Peyer's patch (tissue), 4 donors: ENCODE data around the gene HTRA3. TPM values are rescaled to one million over a fixed set of nuclear protein-coding genes. Genes with fewer than 3 reads are reported as not detected.

Experiments
- DNase-seq, 3 donors: peaks; one replicate each; pipeline ENCODE4 v3.0.0-alpha.2; 2017 to 2019
- H3K27ac ChIP-seq, 4 donors: fragments of 200-600 bp; sonication (generic); one replicate each; pipeline ENCODE4 v1.5.1; 2016 to 2019
- H3K27me3 ChIP-seq, 2 donors: fragments of 200-600 bp; sonication (generic); one replicate each; pipeline ENCODE4 v1.5.1; 2019
- H3K36me3 ChIP-seq, 3 donors: fragments of 200-600 bp; sonication (generic); one replicate each; pipeline ENCODE4 v1.5.1; 2016 to 2019
- H3K4me1 ChIP-seq, 4 donors: fragments of 200-600 bp; sonication (generic); one replicate each; pipeline ENCODE4 v1.5.1; 2016 to 2019
- H3K4me3 ChIP-seq, 4 donors: fragments of 200-600 bp; sonication (generic); 1 replicate in 3 of 4; 2 replicates in 1 of 4; pipeline ENCODE4 v1.5.1; 2016 to 2019; ENCODE audit warnings: mild to moderate bottlenecking in 1 of 4
- H3K9me3 ChIP-seq, 4 donors: fragments of 200-600 bp; sonication (generic); one replicate each; pipeline ENCODE4 v1.5.1; 2016 to 2019; ENCODE audit warnings: mild to moderate bottlenecking in 1 of 4
- POLR2A ChIP-seq, 2 donors: fragments of 450-650 bp; IDR thresholded peaks; one replicate each; pipeline ENCODE4 v1.5.1; 2017; ENCODE audit warnings: antibody characterized with exemption in 2 of 2, mild to moderate bottlenecking in 2 of 2, moderate library complexity in 2 of 2
- total RNA-seq, 4 donors: library from RNA; depleted of rRNA; stranded (reverse); fragments of >200 nt; gene quantifications; one replicate each; pipeline ENCODE4 v1.1.0, GENCODE V29; 2016
- TF ChIP-seq, protein P1 (sequence below), 6 experiments: fragments of 450-650 bp in 4 of 6; fragments of 200-600 bp in 2 of 6; sonication (generic) in 1 of 6; IDR thresholded peaks; one replicate each; pipeline ENCODE4 v1.5.1; 2017 to 2019; ENCODE audit warnings: antibody characterized with exemption in 6 of 6, mild to moderate bottlenecking in 3 of 6, moderate library complexity in 1 of 6

Gene HTRA3
- total RNA-seq, 4 donors from 2014 or later: 3.3 to 43.7 (median 7.9) TPM

DNA sequence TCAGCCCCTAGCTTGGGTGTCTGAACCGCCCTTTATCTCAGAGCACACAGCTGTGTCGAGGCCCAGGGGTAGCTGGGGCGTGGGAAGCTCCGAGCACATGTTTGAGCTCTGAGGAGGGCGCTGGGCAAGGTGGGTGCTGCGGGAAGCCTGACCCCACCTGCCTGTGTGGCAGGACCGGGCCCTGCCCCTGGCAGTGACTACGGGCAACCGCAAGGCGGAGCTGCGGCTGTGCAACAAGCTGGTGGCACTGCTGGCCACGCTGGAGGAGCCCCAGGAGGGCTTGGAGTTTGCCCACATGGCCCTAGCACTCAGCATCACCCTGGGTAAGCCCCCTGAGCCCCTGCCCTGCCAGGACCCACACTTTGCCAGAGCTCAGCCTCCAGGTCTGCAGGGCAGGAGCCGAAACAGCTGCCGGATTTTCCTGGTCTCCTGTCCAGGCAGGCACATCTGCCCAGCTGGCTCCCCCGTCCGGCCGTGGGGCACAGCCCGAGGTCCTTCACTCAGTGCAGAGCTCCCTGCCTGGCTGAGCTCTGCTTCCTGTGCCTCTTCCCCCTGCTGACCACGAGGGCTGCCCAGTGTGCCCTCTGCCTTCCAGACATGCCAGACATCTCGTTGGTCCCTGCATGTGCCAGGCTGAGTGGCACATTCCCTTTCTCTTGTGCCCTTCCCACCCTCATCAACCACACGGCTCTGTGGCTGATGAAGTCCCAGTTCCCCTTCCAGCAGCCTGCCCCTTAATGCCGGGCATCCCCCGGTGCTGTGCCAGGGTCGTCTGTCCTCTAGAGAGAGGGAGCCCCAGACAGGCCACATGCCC is 33.2 kb upstream of the HTRA3 start:
- no peaks in the 10 kb centered on the region for H3K9me3 ChIP-seq
- no peak overlapping the region for H3K4me3 ChIP-seq
- no peak for DNase-seq
- peaks cover 0 to 4% (median 0%) of the 10 kb centered on the region in 4 donors for H3K4me1 ChIP-seq
- H3K27ac ChIP-seq: no peak overlapping the region
- no peaks in the 10 kb centered on the region for H3K27me3 ChIP-seq
- TF ChIP-seq, protein P1, sequence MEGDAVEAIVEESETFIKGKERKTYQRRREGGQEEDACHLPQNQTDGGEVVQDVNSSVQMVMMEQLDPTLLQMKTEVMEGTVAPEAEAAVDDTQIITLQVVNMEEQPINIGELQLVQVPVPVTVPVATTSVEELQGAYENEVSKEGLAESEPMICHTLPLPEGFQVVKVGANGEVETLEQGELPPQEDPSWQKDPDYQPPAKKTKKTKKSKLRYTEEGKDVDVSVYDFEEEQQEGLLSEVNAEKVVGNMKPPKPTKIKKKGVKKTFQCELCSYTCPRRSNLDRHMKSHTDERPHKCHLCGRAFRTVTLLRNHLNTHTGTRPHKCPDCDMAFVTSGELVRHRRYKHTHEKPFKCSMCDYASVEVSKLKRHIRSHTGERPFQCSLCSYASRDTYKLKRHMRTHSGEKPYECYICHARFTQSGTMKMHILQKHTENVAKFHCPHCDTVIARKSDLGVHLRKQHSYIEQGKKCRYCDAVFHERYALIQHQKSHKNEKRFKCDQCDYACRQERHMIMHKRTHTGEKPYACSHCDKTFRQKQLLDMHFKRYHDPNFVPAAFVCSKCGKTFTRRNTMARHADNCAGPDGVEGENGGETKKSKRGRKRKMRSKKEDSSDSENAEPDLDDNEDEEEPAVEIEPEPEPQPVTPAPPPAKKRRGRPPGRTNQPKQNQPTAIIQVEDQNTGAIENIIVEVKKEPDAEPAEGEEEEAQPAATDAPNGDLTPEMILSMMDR (IDR thresholded peaks at IDR 0.05): no peak
- no peak for TF ChIP-seq POLR2A (IDR thresholded peaks at IDR 0.05)
- peaks cover 0 to 9% (median 0%) of the 10 kb centered on the region in 3 donors for H3K36me3 ChIP-seq

DNA sequence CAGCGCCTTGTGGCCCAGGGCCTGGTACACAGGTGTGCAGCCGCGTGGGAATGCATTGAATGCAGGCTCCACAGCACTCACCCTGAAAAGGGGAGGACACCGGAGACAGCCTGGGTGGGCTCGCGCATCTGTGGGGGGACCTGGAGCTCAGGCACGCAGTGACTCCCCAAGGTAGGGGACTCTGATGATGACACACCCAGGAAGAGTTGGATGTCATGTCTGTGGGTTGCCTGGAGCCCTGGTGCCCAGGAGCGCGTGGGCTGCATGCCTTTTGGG is 32.7 kb upstream of the HTRA3 start:
- Histone ChIP-seq H3K27ac (no peak overlapping the region), H3K36me3 (peaks cover 0 to 9% (median 0%) of the 10 kb centered on the region in 3 donors), H3K9me3 (no peaks in the 10 kb centered on the region), H3K4me3 (no peak overlapping the region), H3K27me3 (no peaks in the 10 kb centered on the region), H3K4me1 (peaks cover 0 to 4% (median 0%) of the 10 kb centered on the region in 4 donors)
- TF ChIP-seq, protein P1 (IDR thresholded peaks at IDR 0.05): no peak
- no peak for TF ChIP-seq POLR2A (IDR thresholded peaks at IDR 0.05)
- DNase-seq: no peak

GRCh38 chr4:8237256-8237989 is 32.1 kb upstream of the HTRA3 start:
- TF ChIP-seq POLR2A (IDR thresholded peaks at IDR 0.05): no peak
- TF ChIP-seq, protein P1 (IDR thresholded peaks at IDR 0.05): no peak
- peaks cover 0 to 9% (median 0%) of the 10 kb centered on the region in 3 donors for H3K36me3 ChIP-seq
- no peak for DNase-seq
- no peaks in the 10 kb centered on the region for H3K27me3 ChIP-seq
- peaks cover 0 to 4% (median 2%) of the 10 kb centered on the region in 4 donors for H3K4me1 ChIP-seq
- no peaks in the 10 kb centered on the region for H3K9me3 ChIP-seq
- H3K27ac ChIP-seq: no peak overlapping the region
- H3K4me3 ChIP-seq: no peak overlapping the region

DNA sequence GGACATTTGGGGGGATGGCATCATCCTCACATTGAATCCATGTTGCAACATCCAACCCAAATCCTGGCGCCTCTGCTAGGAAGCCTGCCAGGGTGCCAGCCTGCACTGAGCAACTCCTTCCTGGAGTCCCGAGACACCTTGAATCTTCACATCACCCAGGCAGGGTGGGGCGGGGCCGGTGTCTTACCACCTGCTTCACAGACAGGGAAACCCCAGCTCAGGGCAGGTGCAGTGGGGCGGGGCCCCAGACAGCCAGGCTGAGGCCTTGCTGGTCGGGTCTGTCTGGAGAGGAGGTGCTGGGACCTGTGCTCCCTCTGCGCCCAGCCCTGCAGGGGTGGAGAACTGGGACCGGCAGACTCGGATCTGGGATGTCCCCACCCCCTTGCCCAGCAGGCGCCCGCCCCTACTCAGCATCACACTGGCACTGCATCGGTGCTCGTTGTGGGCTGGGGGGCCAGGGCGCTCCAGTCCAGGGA is 31.5 kb upstream of the HTRA3 start:
- Histone ChIP-seq H3K4me1 (peaks cover 0 to 6% (median 2%) of the 10 kb centered on the region in 4 donors), H3K27ac (peak overlapping the region in 1 of 4 donors; percentile 4), H3K9me3 (no peaks in the 10 kb centered on the region), H3K4me3 (no peak overlapping the region), H3K36me3 (peaks cover 0 to 6% (median 0%) of the 10 kb centered on the region in 3 donors), H3K27me3 (no peaks in the 10 kb centered on the region)
- DNase-seq: peak; percentile 74 to 88 (median 78)
- TF ChIP-seq, protein P1 (IDR thresholded peaks at IDR 0.05): no peak
- no peak for TF ChIP-seq POLR2A (IDR thresholded peaks at IDR 0.05)

GRCh38 chr4:8238515-8239053 is 31.0 kb upstream of the HTRA3 start:
- no peak for TF ChIP-seq POLR2A (IDR thresholded peaks at IDR 0.05)
- TF ChIP-seq, protein P1 (IDR thresholded peaks at IDR 0.05): peak in 3 of 6 experiments; percentile 7 to 23 (median 19)
- Histone ChIP-seq H3K4me3 (no peak overlapping the region), H3K27me3 (no peaks in the 10 kb centered on the region), H3K4me1 (peaks cover 0 to 6% (median 2%) of the 10 kb centered on the region in 4 donors), H3K9me3 (no peaks in the 10 kb centered on the region), H3K27ac (peak overlapping the region in 1 of 4 donors; percentile 4), H3K36me3 (peaks cover 0 to 3% (median 0%) of the 10 kb centered on the region in 3 donors)
- no peak for DNase-seq
